Ovary (tissue), 9 donors: ENCODE data around the gene TBL1XR1. TPM values are rescaled to one million over a fixed set of nuclear protein-coding genes. Genes with fewer than 3 reads are reported as not detected.

Experiments used
- DNase-seq, 5 donors: peaks; one replicate each; pipeline ENCODE4 v3.0.0-alpha.2; 2019 to 2020
- H3K27ac ChIP-seq, 2 donors: fragments of 200-600 bp; one replicate each; pipeline versions ENCODE4 v1.5.1 to v1.8.0; 2019 to 2022
- H3K27me3 ChIP-seq: fragments of 200-600 bp; one replicate; pipeline ENCODE4 v1.8.0; 2022
- H3K36me3 ChIP-seq: fragments of 200-600 bp; sonication (generic); one replicate; pipeline ENCODE4 v1.5.1; 2019
- H3K4me1 ChIP-seq: one replicate; pipeline ENCODE4 v1.8.1; 2013; ENCODE audit warnings: mild to moderate bottlenecking, moderate library complexity; ENCODE audit not compliant: insufficient read depth
- H3K4me3 ChIP-seq: fragments of 200-600 bp; sonication (generic); one replicate; pipeline ENCODE4 v1.5.1; 2017
- H3K9me3 ChIP-seq, 2 donors: fragments of 200-600 bp in 1 of 2; sonication (generic) in 1 of 2; one replicate each; pipeline versions ENCODE4 v1.5.1 to v1.8.1; 2013 to 2019; ENCODE audit warnings: mild to moderate bottlenecking in 1 of 2, moderate library complexity in 1 of 2
- CTCF ChIP-seq, 3 donors: fragments of 450-650 bp in 2 of 3; fragments of 200-600 bp in 1 of 3; IDR thresholded peaks; one replicate each; pipeline versions ENCODE4 v1.5.1 to v1.8.0; 2016 to 2022; ENCODE audit warnings: antibody characterized with exemption in 3 of 3, mild to moderate bottlenecking in 1 of 3
- EP300 ChIP-seq: sonication (generic); formaldehyde crosslinking; IDR thresholded peaks from one replicate; pipeline ENCODE4 v1.6.1; 2017; ENCODE audit warnings: antibody characterized with exemption
- POLR2A ChIP-seq: fragments of 450-650 bp; IDR thresholded peaks from one replicate; pipeline ENCODE4 v1.6.1; 2017; ENCODE audit warnings: antibody characterized with exemption, mild to moderate bottlenecking, moderate library complexity
- WGBS, 3 donors: extraction: QIAGEN DNeasy Blood & Tissue Kit in 1 of 3; methylation state at CpG; one replicate each; pipeline versions ENCODE4 v1.1.5 to v1.1.7; 2013 to 2017; 5-methylcytosine and 5-hydroxymethylcytosine counted together
- intact Hi-C, 4 donors: fragments of 100-400 bp; cut with DNase I; formaldehyde crosslinking; loops; one replicate each; pipeline versions ENCODE4 v1.11.0 to v1.15.1; 2022 to 2023
- polyA plus RNA-seq, 2 donors: library from polyadenylated mRNA; stranded (reverse); fragments of 200-250 nt in 1 of 2; fragments of 350-450 nt in 1 of 2; fragmentation: Illumina TruSeq in 1 of 2; extraction: RNeasy Lipid Tissue Mini Kit (QIAGEN cat#74804) in 1 of 2; gene quantifications; one replicate each; pipeline ENCODE4 v1.2.3, GENCODE V29; 2013 to 2014
- total RNA-seq, 7 donors: library from RNA; depleted of rRNA in 2 of 7; stranded (reverse); fragments of >200 nt in 2 of 7; fragmentation: NEBNext Ultra II Directional in 3 of 7; extraction: Animal tissue kit (Norgen Biotek cat#: 25700) in 3 of 7; gene quantifications; one replicate each; pipeline versions ENCODE4 v1.1.0 to v1.2.4, GENCODE V29; 2016 to 2023
- donor health status: DM: no; HTN: no; CAD: no; lungs with moderate emphysema.
- donor health status: DM: no; HTN: no; CAD: no.
- donor health status: Bipolar disorder and iron deficiency.
- donor health status: DM: yes; HTN: yes; CAD: no.
- donor health status: DM: no; HTN: no; CAD: no.
- donor health status: DM: yes; HTN: yes; CAD: no.

The TBL1XR1 gene
- total and polyA plus RNA-seq, 9 donors = 30.0 to 160 (median 114) TPM

GRCh38 chr3:177146646-177147045, 50.6 kb downstream of the TBL1XR1 start:
- H3K4me1 ChIP-seq = peaks cover 16% of the 10 kb centered on the region
- 48 to 58% (median 52%) methylated on average over 4 of the region's 4 CpGs for WGBS, 3 donors
- intact Hi-C loops = no loop called here
- H3K27me3 ChIP-seq = no peaks in the 10 kb centered on the region
- H3K36me3 ChIP-seq = no peaks in the 10 kb centered on the region
- TF ChIP-seq POLR2A (no peak), CTCF (IDR thresholded peaks at IDR 0.05) (no peak), EP300 (no peak)
- no peak overlapping the region for H3K27ac ChIP-seq
- DNase-seq = no peak
- no peak overlapping the region for H3K4me3 ChIP-seq
- no peaks in the 10 kb centered on the region for H3K9me3 ChIP-seq

- Histone ChIP-seq H3K36me3 (no peaks in the 10 kb centered on the region), H3K27ac (no peak overlapping the region), H3K4me1 (peaks cover 13% of the 10 kb centered on the region), H3K4me3 (no peak overlapping the region), H3K27me3 (no peaks in the 10 kb centered on the region), H3K9me3 (no peaks in the 10 kb centered on the region)
- no peak for DNase-seq
- intact Hi-C loops = no loop called here
- 71 to 93% (median 73%) methylated on average over 2 of the region's 2 CpGs for WGBS, 3 donors
- TF ChIP-seq POLR2A = no peak
- no peak for TF ChIP-seq EP300
These were observed 51.3 kb downstream of the TBL1XR1 start for GRCh38 chr3:177145954-177146353.

GRCh38 chr3:177145381-177145780, 51.9 kb downstream of the TBL1XR1 start:
- intact Hi-C loops = no loop called here
- TF ChIP-seq POLR2A (no peak), CTCF (IDR thresholded peaks at IDR 0.05) (no peak), EP300 (no peak)
- no peaks in the 10 kb centered on the region for H3K36me3 ChIP-seq
- H3K4me1 ChIP-seq = peaks cover 12% of the 10 kb centered on the region
- WGBS, 3 donors = 93 to 100% (median 97%) methylated on average over 1 of the region's 1 CpG
- DNase-seq = no peak
- H3K27ac ChIP-seq = no peak overlapping the region
- H3K9me3 ChIP-seq = no peaks in the 10 kb centered on the region
- no peaks in the 10 kb centered on the region for H3K27me3 ChIP-seq
- no peak overlapping the region for H3K4me3 ChIP-seq

GRCh38 chr3:177144922-177145321, 52.4 kb downstream of the TBL1XR1 start:
- intact Hi-C loops = no loop called here
- Histone ChIP-seq H3K27me3 (no peaks in the 10 kb centered on the region), H3K36me3 (no peaks in the 10 kb centered on the region), H3K4me3 (no peak overlapping the region), H3K4me1 (peaks cover 12% of the 10 kb centered on the region), H3K27ac (no peak overlapping the region), H3K9me3 (no peaks in the 10 kb centered on the region)
- 59 to 68% (median 66%) methylated on average over 3 of the region's 3 CpGs for WGBS, 3 donors
- DNase-seq = no peak
- TF ChIP-seq CTCF (IDR thresholded peaks at IDR 0.05) (no peak), POLR2A (no peak), EP300 (no peak)

GRCh38 chr3:177141899-177142646, 55.2 kb downstream of the TBL1XR1 start:
- WGBS, 3 donors = 81 to 92% (median 84%) methylated on average over 6 of the region's 6 CpGs
- no peaks in the 10 kb centered on the region for H3K27me3 ChIP-seq
- no peaks in the 10 kb centered on the region for H3K9me3 ChIP-seq
- intact Hi-C loops = no loop called here
- H3K4me1 ChIP-seq = peaks cover 9% of the 10 kb centered on the region
- TF ChIP-seq CTCF (IDR thresholded peaks at IDR 0.05) (no peak), POLR2A (no peak), EP300 (no peak)
- DNase-seq = no peak
- no peak overlapping the region for H3K27ac ChIP-seq
- H3K4me3 ChIP-seq = no peak overlapping the region
- no peaks in the 10 kb centered on the region for H3K36me3 ChIP-seq
